K562 (cell line): ENCODE data around the gene CPNE8. TPM values are rescaled to one million over a fixed set of nuclear protein-coding genes. Genes with fewer than 3 reads are reported as not detected.

Source experiments
- ATAC-seq: fragments of 200-7000 bp; cut with Tn5 transposase; 3 replicates; pipeline ENCODE4 v1.9.1; 2020; ENCODE audit warnings: moderate library complexity
- BruUV-seq: library from RNA; stranded (reverse); fragments of 400-500 nt; replicated peaks from 2 replicates; lab custom pipeline; 2021; lab: Mats Ljungman, UMichigan
- CTCF ChIA-PET: fragments of 300-600 bp; formaldehyde crosslinking; extraction: SDS; loops from one replicate; lab custom pipeline; 2021; ENCODE audit warnings: low intra/inter-chr PET ratio; lab: Yijun Ruan, JAX
- POLR2A ChIA-PET: fragments of 300-600, 350-650 bp; sonication (Branson Sonifier 250); formaldehyde crosslinking; extraction: SDS; loops from one replicate; lab custom pipeline; 2021; ENCODE audit warnings: antibody characterized with exemption, inconsistent platforms; lab: Yijun Ruan, JAX
- DNase-seq, 4 experiments: peaks; one replicate each; pipeline versions ENCODE4 v3.0.0 to v3.0.0-alpha.2; 2011 to 2018; ENCODE audit warnings: low spot score in 3 of 4, mixed read lengths in 3 of 4; ENCODE audit errors: extremely low read depth in 1 of 4
- FAIRE-seq: peaks from 2 replicates; lab custom pipeline; 2011; peaks lifted over from hg19 to GRCh38; lab: Jason Lieb, UNC
- H2AFZ ChIP-seq: 2 replicates; pipeline ENCODE4 v1.6.0; 2011; ENCODE audit warnings: low read depth, low read length, control low read depth, inconsistent platforms
- H3K27ac ChIP-seq: fragments of 200-600 bp; 3 replicates; pipeline ENCODE4 v1.8.0; 2011; ENCODE audit warnings: low read depth, mild to moderate bottlenecking, control low read depth, inconsistent platforms, low read length, moderate library complexity, mixed read lengths; ENCODE audit errors: extremely low read depth
- H3K27me3 ChIP-seq, 2 experiments: fragments of 300-600 bp in 1 of 2; 2 replicates in 1 of 2; 3 replicates in 1 of 2; pipeline versions ENCODE4 v1.6.0 to v1.8.0; 2011; ENCODE audit warnings: inconsistent platforms in 2 of 2, low read length in 2 of 2, mild to moderate bottlenecking in 1 of 2, mixed read lengths in 1 of 2, moderate library complexity in 1 of 2; ENCODE audit not compliant: control insufficient read depth in 2 of 2, insufficient read depth in 2 of 2
- H3K36me3 ChIP-seq: fragments of 300-600 bp; 3 replicates; pipeline ENCODE4 v1.8.0; 2011; ENCODE audit warnings: mild to moderate bottlenecking, low read length, inconsistent platforms; ENCODE audit not compliant: control insufficient read depth, insufficient read depth
- H3K4me1 ChIP-seq, 2 experiments: fragments of 200-600 bp in 1 of 2; replicated peaks in 1 of 2; 2 replicates in 1 of 2; 3 replicates in 1 of 2; pipeline versions ENCODE4 v1.5.1 to v1.8.0; 2011; ENCODE audit warnings: inconsistent platforms in 2 of 2, low read length in 2 of 2, mild to moderate bottlenecking in 1 of 2, mixed read lengths in 1 of 2, moderate library complexity in 1 of 2; ENCODE audit not compliant: control insufficient read depth in 2 of 2, insufficient read depth in 2 of 2
- H3K4me2 ChIP-seq: 2 replicates; pipeline ENCODE4 v1.6.1; 2011; ENCODE audit warnings: low read length, control low read depth, inconsistent platforms, mixed read lengths; ENCODE audit not compliant: insufficient read depth
- H3K4me3 ChIP-seq: fragments of 200-600 bp; sonication (generic), shearing (Covaris generic); 2 replicates; pipeline ENCODE4 v1.5.1; 2016; ENCODE audit warnings: control low read depth, inconsistent platforms
- H3K79me2 ChIP-seq: fragments of 200-600 bp; 3 replicates; pipeline ENCODE4 v1.8.0; 2011; ENCODE audit warnings: low read length, inconsistent platforms; ENCODE audit not compliant: control insufficient read depth, insufficient read depth
- H3K9ac ChIP-seq, 2 experiments: 2 replicates each; pipeline versions ENCODE4 v1.6.0 to v1.6.1; 2011; ENCODE audit warnings: low read depth in 2 of 2, low read length in 2 of 2, control low read depth in 1 of 2, inconsistent platforms in 1 of 2, mild to moderate bottlenecking in 1 of 2, mixed read lengths in 1 of 2; ENCODE audit not compliant: insufficient read depth in 1 of 2
- H3K9me1 ChIP-seq: one replicate; pipeline ENCODE4 v1.6.0; 2011; ENCODE audit warnings: inconsistent platforms, mild to moderate bottlenecking, low read length, moderate library complexity; ENCODE audit not compliant: control insufficient read depth, insufficient read depth
- H3K9me3 ChIP-seq: replicated peaks from 2 replicates; pipeline ENCODE4 v1.5.1; 2011; ENCODE audit warnings: low read depth, low read length, inconsistent platforms; ENCODE audit not compliant: control insufficient read depth, insufficient read depth
- H4K20me1 ChIP-seq: replicated peaks from 2 replicates; pipeline ENCODE4 v1.6.1; 2011; ENCODE audit warnings: low read length, inconsistent platforms, mixed read lengths; ENCODE audit not compliant: control insufficient read depth, insufficient read depth
- ESRRA ChIP-seq: fragments of 450-650 bp; IDR thresholded peaks from 2 replicates; pipeline ENCODE4 v1.6.1; 2014; ENCODE audit warnings: low read depth, mild to moderate bottlenecking, moderate library complexity, borderline replicate concordance
- FOXP1 ChIP-seq: sonication (generic); formaldehyde crosslinking; IDR thresholded peaks from 2 replicates; pipeline ENCODE4 v1.8.0; 2022; ENCODE audit warnings: mild to moderate bottlenecking, missing genetic modification reagents
- GATAD2A ChIP-seq: fragments of 450-650 bp; IDR thresholded peaks from 2 replicates; pipeline ENCODE4 v1.6.1; 2017
- MTF1 ChIP-seq: fragments of 250-450 bp; sonication (Bioruptor Pico); IDR thresholded peaks from 2 replicates; pipeline ENCODE4 v1.9.0; 2021; ENCODE audit warnings: moderate library complexity, mild to moderate bottlenecking, inconsistent platforms, borderline replicate concordance
- NFATC3 ChIP-seq: fragments of 450-650 bp; IDR thresholded peaks from 2 replicates; pipeline ENCODE4 v1.6.1; 2017; ENCODE audit warnings: mild to moderate bottlenecking
- PHF21A ChIP-seq: fragments of 450-650 bp; IDR thresholded peaks from 2 replicates; pipeline ENCODE4 v1.6.1; 2017; ENCODE audit warnings: low read depth, borderline replicate concordance
- POLR3G ChIP-seq: IDR thresholded peaks from 2 replicates; pipeline ENCODE4 v1.6.1; 2011; ENCODE audit not compliant: insufficient read length, insufficient replicate concordance; ENCODE audit errors: extremely low read depth
- ZNF444 ChIP-seq: fragments of 250-450 bp; sonication (Bioruptor Pico); IDR thresholded peaks from 2 replicates; pipeline ENCODE4 v1.4.0; 2020; ENCODE audit warnings: mild to moderate bottlenecking, moderate library complexity
- WGBS: fragments of 100-300 bp; shearing (Covaris generic); methylation state at CpG from one replicate; pipeline ENCODE4 v1.1.6; 2016; ENCODE audit warnings: low coverage, mixed read lengths; ENCODE audit not compliant: insufficient coverage; ENCODE audit errors: missing lambda C conversion rate; 5-methylcytosine and 5-hydroxymethylcytosine counted together
- in situ Hi-C: fragments of 300-500 bp; cut with MboI; formaldehyde crosslinking; loops from 4 replicates; pipeline ENCODE4 v1.15.0; 2018; ENCODE audit warnings: inconsistent platforms, mixed read lengths
- intact Hi-C: fragments of 100-400 bp; cut with micrococcal nuclease; formaldehyde crosslinking; loops from 2 replicates; pipeline ENCODE4 v1.14.2; 2022
- polyA plus RNA-seq, 8 experiments: library from polyadenylated mRNA; depleted of rRNA in 4 of 8; stranded (reverse) in 5 of 8; unstranded in 3 of 8; fragments of >200 nt; fragmentation: Nextera tagmentation in 2 of 8; fragmentation: Illumina TruSeq in 1 of 8; extraction: Ambion mirVana in 2 of 8; extraction: Trizol in 1 of 8; gene quantifications; 2 replicates each; pipeline versions ENCODE4 v1.2.1 to v1.2.3, GENCODE V29; 2011 to 2014; ENCODE audit warnings: inconsistent platforms in 1 of 8, missing spikeins in 1 of 8
- total RNA-seq, 7 experiments: library from RNA; depleted of rRNA in 6 of 7; stranded (reverse); fragments of >200 nt in 6 of 7; fragmentation: Illumina TruSeq in 2 of 7; extraction: Trizol in 2 of 7; gene quantifications; 2 replicates each; pipeline versions ENCODE4 v1.2.1 to v1.2.3, GENCODE V29; 2011 to 2021; ENCODE audit warnings: low replicate concordance in 1 of 7
- TF ChIP-seq, protein P1 (sequence below): fragments of 450-650 bp; IDR thresholded peaks from 2 replicates; pipeline ENCODE4 v1.6.1; 2016; ENCODE audit warnings: low read depth

The CPNE8 gene
- total and polyA plus RNA-seq, 9 of the 15 experiments (the other 6 are each of a cell fraction or from before 2014, with no cell fraction given): 2.4 to 7.0 (median 4.2) TPM

DNA sequence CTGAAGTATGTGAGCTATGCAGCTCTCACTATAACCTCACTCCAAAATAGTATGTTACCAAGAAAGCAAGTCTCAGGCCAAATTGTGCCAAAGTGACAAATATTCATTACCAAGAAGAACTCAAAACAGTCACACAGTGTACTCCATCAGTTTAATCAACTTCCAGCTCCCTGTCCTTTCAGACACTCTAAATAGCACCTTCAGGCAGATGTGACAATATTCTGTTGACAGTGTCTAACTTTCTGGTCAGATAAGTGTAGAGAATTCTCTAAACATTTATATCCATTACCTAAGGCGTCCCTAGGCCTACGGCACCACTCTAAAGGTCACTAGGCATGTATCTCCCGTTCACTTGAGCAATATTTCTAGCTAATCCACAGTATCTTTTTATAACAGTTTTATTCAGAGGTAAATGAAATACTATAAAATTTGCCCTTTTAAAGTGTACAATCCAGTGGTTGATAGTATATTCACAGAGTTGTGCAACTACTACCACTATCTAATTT, 21.7 kb downstream of the CPNE8 start:
- BruUV-seq: no TSS peak
- TF ChIP-seq POLR3G: no peak
- TF ChIP-seq NFATC3: no peak
- TF ChIP-seq ZNF444 (CRISPR knock-in tag): no peak
- TF ChIP-seq, protein P1, sequence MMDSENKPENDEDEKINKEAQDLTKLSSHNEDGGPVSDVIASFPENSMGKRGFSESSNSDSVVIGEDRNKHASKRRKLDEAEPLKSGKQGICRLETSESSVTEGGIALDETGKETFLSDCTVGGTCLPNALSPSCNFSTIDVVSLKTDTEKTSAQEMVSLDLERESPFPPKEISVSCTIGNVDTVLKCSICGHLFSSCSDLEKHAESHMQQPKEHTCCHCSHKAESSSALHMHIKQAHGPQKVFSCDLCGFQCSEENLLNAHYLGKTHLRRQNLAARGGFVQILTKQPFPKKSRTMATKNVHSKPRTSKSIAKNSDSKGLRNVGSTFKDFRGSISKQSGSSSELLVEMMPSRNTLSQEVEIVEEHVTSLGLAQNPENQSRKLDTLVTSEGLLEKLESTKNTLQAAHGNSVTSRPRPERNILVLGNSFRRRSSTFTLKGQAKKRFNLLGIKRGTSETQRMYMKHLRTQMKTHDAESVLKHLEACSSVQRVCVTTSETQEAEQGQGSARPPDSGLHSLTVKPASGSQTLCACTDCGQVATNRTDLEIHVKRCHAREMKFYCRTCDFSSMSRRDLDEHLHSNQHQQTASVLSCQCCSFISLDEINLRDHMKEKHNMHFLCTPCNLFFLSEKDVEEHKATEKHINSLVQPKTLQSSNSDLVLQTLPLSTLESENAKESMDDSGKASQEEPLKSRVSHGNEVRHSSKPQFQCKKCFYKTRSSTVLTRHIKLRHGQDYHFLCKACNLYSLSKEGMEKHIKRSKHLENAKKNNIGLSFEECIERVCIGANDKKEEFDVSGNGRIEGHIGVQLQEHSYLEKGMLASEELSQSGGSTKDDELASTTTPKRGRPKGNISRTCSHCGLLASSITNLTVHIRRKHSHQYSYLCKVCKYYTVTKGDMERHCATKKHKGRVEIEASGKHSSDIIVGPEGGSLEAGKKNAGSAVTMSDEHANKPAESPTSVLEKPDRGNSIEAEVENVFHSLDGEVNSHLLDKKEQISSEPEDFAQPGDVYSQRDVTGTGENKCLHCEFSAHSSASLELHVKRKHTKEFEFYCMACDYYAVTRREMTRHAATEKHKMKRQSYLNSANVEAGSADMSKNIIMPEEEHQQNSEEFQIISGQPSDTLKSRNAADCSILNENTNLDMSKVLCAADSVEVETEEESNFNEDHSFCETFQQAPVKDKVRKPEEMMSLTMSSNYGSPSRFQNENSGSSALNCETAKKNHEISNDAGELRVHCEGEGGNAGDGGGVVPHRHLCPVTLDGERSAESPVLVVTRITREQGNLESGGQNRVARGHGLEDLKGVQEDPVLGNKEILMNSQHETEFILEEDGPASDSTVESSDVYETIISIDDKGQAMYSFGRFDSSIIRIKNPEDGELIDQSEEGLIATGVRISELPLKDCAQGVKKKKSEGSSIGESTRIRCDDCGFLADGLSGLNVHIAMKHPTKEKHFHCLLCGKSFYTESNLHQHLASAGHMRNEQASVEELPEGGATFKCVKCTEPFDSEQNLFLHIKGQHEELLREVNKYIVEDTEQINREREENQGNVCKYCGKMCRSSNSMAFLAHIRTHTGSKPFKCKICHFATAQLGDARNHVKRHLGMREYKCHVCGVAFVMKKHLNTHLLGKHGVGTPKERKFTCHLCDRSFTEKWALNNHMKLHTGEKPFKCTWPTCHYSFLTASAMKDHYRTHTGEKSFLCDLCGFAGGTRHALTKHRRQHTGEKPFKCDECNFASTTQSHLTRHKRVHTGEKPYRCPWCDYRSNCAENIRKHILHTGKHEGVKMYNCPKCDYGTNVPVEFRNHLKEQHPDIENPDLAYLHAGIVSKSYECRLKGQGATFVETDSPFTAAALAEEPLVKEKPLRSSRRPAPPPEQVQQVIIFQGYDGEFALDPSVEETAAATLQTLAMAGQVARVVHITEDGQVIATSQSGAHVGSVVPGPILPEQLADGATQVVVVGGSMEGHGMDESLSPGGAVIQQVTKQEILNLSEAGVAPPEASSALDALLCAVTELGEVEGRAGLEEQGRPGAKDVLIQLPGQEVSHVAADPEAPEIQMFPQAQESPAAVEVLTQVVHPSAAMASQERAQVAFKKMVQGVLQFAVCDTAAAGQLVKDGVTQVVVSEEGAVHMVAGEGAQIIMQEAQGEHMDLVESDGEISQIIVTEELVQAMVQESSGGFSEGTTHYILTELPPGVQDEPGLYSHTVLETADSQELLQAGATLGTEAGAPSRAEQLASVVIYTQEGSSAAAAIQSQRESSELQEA: no peak
- no peak for TF ChIP-seq PHF21A
- no peak for TF ChIP-seq GATAD2A
- TF ChIP-seq ESRRA: no peak
- TF ChIP-seq MTF1 (CRISPR knock-in tag): no peak
- no peak for TF ChIP-seq FOXP1 (CRISPR knock-in tag)
- TF ChIP-seq, all 486 proteins: peak for 0
- Histone ChIP-seq H3K9me1 (no peaks in the 10 kb centered on the region), H3K4me1 (no peaks in the 10 kb centered on the region), H2AFZ (no peak overlapping the region), H3K4me3 (no peak overlapping the region), H3K79me2 (no peaks in the 10 kb centered on the region; the same call in 2 of the 3 replicates), H4K20me1 (no peaks in the 10 kb centered on the region), H3K4me2 (no peak overlapping the region), H3K9me3 (no peaks in the 10 kb centered on the region; the same call in 1 of the 2 replicates), H3K36me3 (no peaks in the 10 kb centered on the region), H3K27ac (no peak overlapping the region), H3K27me3 (no peaks in the 10 kb centered on the region), H3K9ac (no peak overlapping the region)
- ATAC-seq (no peak), FAIRE-seq (no peak), DNase-seq (no peak)
- in situ Hi-C loops: no loop called here
- 41% methylated on average over 3 of the region's 3 CpGs for WGBS
- ChIA-PET POLR2A (interaction anchor here (1.4 kb wide), 1 partner anchor 9 kb away, joined by 3 read pairs; no protein-coding TSS in a partner anchor), CTCF (no interaction called here)
- intact Hi-C loops: no loop called here
